ENCODE data around the gene MAD2L2.
A peak's percentile ranks its signal among the peaks of the same experiment; 100 is the strongest.

Gene MAD2L2

DNA sequence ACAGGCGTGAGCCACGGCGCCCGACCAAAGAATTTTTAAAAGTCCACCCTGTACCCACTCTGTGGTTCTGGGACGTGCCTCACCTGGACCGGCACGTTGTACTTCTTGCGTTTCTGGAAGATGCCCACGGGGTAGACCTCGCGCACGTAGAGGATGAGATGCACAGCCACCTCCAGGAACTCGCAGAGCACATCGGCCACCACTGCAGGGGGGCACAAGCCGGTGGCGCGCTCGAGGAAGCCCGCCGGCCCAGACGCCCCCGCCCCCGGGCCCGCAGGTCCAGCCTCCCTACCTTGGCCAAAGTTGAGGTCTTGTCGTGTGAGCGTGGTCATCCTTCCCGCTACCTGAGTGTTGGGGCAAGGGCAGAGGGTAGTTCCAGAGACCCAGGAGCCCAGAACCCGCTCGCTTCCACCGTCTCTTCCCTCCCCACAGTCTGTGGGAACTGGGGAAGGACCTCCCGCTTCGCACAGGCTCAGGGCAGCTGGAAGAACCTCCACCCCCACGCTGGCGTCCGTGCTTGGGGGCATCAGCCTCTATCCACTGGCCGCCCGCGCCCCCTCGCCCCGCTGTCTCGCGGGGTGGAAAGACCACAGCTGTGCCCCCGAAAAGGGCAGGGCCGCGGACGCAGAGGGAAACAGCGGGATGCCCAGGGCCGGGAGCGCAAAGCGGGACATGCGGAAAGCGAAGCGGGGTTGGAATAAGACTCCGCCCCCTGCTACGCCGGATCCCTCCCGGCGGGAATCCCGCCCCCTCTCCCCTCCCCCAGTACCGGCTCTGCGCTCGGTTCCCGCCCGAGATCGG lies 478 bp downstream of the MAD2L2 start:
- DNase-seq, result no peak

DNA sequence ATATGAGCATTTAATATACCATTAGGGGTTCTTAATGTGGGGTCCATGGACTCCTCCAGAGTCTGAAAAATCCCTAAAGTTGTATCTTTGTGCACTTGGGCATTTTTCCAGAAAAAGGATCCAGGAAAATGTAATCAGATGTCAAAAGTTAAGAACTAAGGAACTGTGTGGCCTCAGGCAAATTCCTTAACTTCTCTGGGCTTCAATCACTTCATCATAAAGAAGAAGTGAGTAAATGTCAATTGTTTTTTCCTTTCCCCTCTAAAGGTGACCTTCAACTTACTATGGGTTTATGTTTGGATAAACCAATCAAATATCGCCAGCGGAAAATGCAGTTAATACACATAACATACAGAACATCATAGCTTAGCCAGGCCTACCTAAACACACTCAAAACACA lies 2.5 kb downstream of the MAD2L2 start:
- DNase-seq, result no peak

- DNase-seq, result no peak
Measured at GRCh38 chr1:11676386-11677103, 4.4 kb downstream of the MAD2L2 start.

DNA sequence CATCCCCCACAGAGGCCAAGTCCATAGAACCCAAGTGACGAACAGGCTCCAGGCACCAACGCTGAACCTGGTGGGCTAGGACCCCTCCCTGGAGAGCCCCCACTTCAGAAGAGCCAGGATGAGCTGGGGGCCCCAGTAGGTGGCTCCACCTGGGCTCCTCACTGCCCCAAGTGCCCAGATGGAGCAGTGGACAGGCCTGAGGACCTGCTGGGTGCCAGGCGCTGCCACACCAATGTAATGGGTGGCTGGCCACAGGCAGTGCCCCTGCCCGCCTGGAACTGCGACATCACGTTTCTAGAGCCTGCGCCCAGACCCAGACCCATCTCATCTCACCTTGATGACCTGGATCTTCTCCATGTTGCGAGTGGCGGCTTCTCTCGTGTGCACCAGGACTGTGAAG lies 5.6 kb downstream of the MAD2L2 start:
- DNase-seq, result no peak

DNA sequence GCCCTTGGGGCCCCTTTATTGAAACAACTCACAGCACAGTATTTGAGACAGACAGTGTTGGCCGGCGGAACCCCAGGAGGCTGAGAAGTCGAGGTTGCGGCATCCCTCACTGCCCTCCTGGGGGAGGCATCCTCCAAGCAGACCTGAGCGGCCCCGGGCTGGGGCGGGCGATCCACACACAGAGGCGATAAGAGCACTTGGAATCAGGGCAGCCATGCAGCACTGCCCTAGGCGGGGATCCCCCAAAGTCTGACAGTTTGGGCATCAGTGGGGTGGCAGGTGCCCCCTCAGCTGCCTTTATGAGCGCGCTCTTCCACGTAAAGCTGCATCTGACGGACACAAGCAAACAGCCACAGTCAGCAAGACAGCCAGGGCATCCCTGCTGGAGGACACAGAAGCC lies 6.5 kb downstream of the MAD2L2 start:
- no peak for DNase-seq

GRCh38 chr1:11673089-11673769 lies 7.7 kb downstream of the MAD2L2 start:
- DNase-seq, result no peak

GRCh38 chr1:11671544-11672286 lies 9.2 kb downstream of the MAD2L2 start:
- no peak for DNase-seq

DNA sequence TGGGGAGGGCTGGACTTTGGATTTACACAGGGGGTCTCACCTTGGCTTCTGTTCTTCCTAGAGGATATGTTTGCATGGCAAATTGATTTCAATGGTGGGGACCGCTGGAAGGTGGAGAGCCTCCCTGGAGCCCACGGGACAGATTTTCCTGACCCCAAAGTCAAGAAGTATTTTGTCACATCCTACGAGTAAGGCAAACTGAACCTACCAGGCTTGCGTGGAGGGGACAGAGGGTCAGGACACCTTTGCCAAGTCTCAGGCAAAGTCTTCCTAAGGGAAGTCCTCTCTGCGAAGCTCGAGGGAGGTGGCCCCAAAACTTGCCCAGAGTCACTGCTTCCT lies 9.8 kb downstream of the MAD2L2 start:
- no peak for DNase-seq

DNA sequence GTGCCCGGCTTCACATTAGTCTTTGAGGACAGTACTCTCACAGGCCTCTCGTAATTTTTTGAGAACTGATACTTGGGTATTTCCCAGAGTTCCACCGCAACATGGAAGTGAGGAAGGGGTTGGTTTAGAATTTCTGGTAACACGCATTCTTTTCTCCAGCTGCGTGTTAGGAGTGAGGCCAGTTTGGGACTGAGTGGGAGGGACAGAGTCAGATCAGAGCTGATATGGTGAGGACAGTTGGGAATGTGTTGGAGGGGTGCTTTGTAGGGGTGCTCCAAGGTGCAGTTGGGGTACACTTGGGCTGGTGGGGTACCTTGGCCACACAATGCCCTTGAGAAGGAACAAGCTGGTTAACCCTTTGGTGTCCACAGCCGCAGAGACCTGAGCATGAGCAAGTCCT lies 10.2 kb downstream of the MAD2L2 start:
- DNase-seq, result no peak

GRCh38 chr1:11668516-11668915 lies 12.4 kb downstream of the MAD2L2 start:
- no peak for DNase-seq

DNA sequence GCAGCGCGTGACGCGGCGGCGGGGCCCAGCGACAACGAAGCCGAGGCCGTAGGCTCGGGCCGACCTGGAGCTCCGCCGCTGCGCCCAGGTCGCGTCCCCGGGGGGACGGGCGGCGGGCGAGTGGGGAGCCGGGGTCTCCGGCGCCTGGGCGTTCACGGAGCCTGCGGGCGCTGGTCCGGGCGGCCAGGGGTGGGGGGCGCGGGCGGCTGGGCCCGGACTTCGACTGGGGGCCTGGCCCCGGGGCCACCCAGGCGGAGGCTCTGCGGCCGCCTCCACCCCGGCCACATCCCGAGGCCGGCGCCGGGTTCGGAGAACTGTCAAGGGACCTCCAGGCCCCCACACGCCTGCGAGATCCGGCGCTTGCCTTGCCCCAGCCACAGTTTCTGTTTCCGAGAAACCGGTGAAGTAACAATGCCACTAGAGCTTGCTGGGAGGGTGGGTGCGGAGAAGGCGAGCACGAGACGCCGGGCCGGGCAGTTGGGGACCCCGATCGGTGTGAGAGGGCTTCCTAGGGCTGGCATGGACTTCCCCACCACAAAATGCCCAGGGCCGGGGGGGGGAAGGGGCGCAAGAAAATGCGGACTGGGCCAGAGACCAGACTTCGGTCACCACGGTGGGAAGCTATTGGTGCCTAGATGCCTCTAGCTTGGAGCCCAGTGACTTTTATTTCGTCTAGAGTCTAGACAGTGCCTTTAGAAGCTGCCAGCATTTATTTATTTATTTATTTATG lies 16.4 kb downstream of the MAD2L2 start:
- DNase-seq, result peak; percentile 56

DNA sequence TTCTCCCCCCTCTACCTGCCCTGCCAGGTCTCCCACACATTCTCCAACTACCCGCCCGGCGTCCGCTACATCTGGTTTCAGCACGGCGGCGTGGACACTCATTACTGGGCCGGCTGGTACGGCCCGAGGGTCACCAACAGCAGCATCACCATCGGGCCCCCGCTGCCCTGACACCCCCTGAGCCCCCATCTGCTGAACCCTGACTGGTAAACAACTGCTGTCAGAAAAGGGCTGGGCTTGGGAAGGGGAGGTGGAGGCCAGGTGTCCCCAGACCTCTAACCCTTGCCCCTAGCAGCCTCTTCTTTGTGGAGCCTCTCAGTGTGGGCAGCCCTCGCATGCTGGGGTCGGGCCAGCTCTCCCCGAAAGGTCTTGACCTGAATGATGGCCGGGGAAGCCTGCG lies 19.8 kb downstream of the MAD2L2 start:
- DNase-seq, result no peak

DNA sequence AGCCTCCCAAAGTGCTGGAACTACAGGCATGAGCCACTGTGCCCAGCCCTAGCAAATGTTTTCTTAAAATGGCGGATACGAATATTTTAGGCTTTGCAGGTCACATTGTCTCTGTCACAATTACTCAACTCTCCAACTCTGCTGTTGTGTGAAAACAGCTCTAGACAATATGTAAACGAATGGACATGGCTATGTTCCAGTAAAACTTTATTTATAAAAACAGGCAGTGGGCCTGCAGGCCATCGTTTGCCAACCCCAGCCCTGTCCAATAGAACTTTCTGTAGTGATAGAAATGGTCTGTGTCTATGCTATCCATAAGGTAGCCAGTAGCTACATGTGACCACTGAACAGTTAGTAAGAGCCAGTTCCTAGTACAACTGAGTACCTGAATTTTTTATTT lies 21.2 kb downstream of the MAD2L2 start:
- DNase-seq, result no peak

DNA sequence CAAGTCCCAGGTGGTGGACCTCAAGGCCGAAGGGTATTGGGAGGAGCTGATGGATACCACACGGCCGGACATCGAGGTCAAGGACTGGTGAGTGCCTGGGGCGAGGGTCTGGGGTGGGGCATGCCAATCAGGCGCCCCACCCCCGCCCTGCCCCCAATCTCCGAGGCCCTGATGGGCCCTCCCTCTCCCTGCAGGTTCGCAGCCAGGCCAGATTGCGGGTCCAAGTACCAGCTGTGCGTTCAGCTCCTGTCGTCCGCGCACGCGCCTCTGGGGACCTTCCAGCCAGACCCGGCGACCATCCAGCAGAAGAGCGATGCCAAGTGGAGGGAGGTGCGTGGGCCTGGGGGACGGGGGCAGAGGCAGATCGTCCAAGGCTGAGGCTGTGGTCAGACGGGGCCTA lies 22.4 kb downstream of the MAD2L2 start:
- no peak for DNase-seq

GRCh38 chr1:11657654-11658053 lies 23.3 kb downstream of the MAD2L2 start:
- no peak for DNase-seq

- DNase-seq, result no peak
Measured at GRCh38 chr1:11654939-11655808, 25.8 kb downstream of the MAD2L2 start.

GRCh38 chr1:11654137-11654938 lies 26.6 kb downstream of the MAD2L2 start, which contains the start of the genes FBXO2 and FBXO44:
FBXO2 (minus strand) TSS chr1:11654429; CDS start chr1:11654340, 89 bp downstream.
FBXO44 (plus strand) TSS chr1:11654877; CDS start chr1:11655836, 959 bp downstream.
- DNase-seq, result peak; percentile 15

DNA sequence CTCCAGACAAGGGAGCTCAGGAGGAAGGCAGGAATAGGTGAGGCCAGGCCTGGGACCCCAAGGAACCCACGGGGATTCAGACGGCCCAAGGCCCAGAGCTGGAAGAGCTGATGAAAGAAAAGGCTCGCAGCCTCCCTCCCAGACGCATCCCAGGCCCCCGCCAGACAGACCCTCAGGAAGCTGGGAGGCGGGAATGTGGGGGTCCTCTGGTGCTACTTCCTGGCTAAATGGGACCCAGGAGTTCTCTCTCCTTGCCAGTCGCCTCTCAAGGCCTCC lies 27.1 kb downstream of the MAD2L2 start:
- DNase-seq, result no peak

- no peak for DNase-seq
Measured at GRCh38 chr1:11653101-11653860, 27.7 kb downstream of the MAD2L2 start.

- DNase-seq, result no peak
Measured at GRCh38 chr1:11652203-11652780, 28.7 kb downstream of the MAD2L2 start.
